OCI-LY3 (cell line): ENCODE measurements around the gene STK32C.

Experiments
- CTCF ChIP-seq: fragments of 200-600, 300-600 bp; sonication (generic); IDR thresholded peaks from 2 replicates; pipeline ENCODE4 v1.5.1; 2014; ENCODE audit warnings: antibody characterized with exemption, low read length, low read depth
- EZH2phosphoT487 ChIP-seq: fragments of 200-600 bp; shearing (Covaris generic); IDR thresholded peaks from 2 replicates; pipeline ENCODE4 v1.6.1; 2018; ENCODE audit warnings: antibody characterized with exemption, mixed run types, low read depth

DNA sequence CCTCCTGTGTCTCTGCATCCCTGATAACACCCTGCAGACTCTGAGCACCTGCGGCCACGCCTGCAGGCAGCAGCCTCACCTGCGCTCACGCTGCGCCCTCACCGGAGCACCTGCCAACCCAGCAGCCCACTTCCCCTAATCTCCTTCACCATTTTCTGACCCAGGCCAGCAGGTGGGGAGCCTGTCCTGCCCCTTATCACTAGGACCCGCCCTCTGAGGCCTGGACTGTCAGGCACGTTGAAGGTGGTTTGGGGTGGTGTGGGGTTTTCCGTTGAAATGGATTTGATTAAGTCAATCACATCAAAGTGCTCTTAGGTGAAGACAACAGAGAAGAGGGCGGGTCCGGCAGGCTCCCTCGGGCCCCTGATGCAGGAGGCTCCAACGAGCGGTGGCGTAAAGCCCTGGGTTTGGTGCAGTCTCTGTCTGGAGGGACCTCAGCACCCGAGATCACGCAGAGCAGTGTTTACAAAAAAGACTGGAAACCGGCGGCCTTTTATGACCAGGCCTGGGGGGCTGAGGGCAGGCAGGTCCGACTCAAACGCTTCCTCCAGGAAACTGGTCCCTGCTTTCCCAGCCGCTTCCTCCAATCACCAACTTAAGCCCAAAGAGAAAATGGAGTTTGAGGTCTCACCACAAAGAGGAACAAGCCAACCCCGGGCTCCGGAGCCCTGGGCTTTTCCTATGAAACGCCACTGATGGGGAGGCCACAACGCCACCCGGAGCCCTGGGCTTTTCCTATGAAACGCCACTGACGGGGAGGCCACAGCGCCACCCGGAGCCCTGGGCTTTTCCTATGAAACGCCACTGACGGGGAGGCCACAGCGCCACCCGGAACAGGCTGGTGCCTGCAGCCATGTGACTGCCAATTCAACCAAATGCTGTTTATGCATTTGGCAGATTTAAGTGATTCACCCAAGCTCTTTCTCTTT, 75.5 kb downstream of the STK32C start:
- peak; percentile 44 for TF ChIP-seq CTCF
- no peak for TF ChIP-seq EZH2phosphoT487
